Ramos (cell line): Measurements from ENCODE around the gene SHF.

Experiments used
- in situ Hi-C: fragments of 300-500 bp; cut with MboI; formaldehyde crosslinking; loops from one replicate; pipeline ENCODE4 v1.14.3; 2022; ENCODE audit warnings: low sequenced_read_pairs; ENCODE audit not compliant: unreplicated experiment

The SHF gene

GRCh38 chr15:45177285-45177684 is 10.5 kb downstream of the SHF start:
- in situ Hi-C loops: no loop called here

GRCh38 chr15:45174577-45174976 is 13.2 kb downstream of the SHF start:
- in situ Hi-C loops: no loop called here

- in situ Hi-C loops: no loop called here
Observed at GRCh38 chr15:45174069-45174468, 13.7 kb downstream of the SHF start.

GRCh38 chr15:45171912-45172311 is 15.9 kb downstream of the SHF start:
- in situ Hi-C loops: no loop called here

GRCh38 chr15:45169608-45170480 is 17.9 kb downstream of the SHF start:
- in situ Hi-C loops: no loop called here

- in situ Hi-C loops: no loop called here
Observed at GRCh38 chr15:45168751-45169551, 18.8 kb downstream of the SHF start.

GRCh38 chr15:45168286-45168685 is 19.5 kb downstream of the SHF start:
- in situ Hi-C loops: no loop called here

- in situ Hi-C loops: no loop called here
Observed at GRCh38 chr15:45167631-45168205, 20.0 kb downstream of the SHF start.

GRCh38 chr15:45166834-45167630 is 20.7 kb downstream of the SHF start:
- in situ Hi-C loops: no loop called here

- in situ Hi-C loops: no loop called here
Observed at GRCh38 chr15:45165536-45165935, 22.2 kb downstream of the SHF start.

GRCh38 chr15:45164914-45165313 is 22.9 kb downstream of the SHF start:
- in situ Hi-C loops: no loop called here

- in situ Hi-C loops: no loop called here
Observed at GRCh38 chr15:45163508-45163856, 24.3 kb downstream of the SHF start.

GRCh38 chr15:45162771-45163507 is 24.8 kb downstream of the SHF start:
- in situ Hi-C loops: no loop called here

GRCh38 chr15:45161666-45162065 is 26.1 kb downstream of the SHF start:
- in situ Hi-C loops: no loop called here

GRCh38 chr15:45157974-45158373 is 29.8 kb downstream of the SHF start:
- in situ Hi-C loops: no loop called here

GRCh38 chr15:45156744-45157455 is 30.9 kb downstream of the SHF start:
- in situ Hi-C loops: no loop called here

GRCh38 chr15:45155739-45156138 is 32.0 kb downstream of the SHF start:
- in situ Hi-C loops: no loop called here

- in situ Hi-C loops: no loop called here
Observed at GRCh38 chr15:45151998-45152828, 35.6 kb downstream of the SHF start.
